Measurements from ENCODE around the gene LRRC61.
A peak's percentile ranks its signal among the peaks of the same experiment; 100 is the strongest.

Gene LRRC61

DNA sequence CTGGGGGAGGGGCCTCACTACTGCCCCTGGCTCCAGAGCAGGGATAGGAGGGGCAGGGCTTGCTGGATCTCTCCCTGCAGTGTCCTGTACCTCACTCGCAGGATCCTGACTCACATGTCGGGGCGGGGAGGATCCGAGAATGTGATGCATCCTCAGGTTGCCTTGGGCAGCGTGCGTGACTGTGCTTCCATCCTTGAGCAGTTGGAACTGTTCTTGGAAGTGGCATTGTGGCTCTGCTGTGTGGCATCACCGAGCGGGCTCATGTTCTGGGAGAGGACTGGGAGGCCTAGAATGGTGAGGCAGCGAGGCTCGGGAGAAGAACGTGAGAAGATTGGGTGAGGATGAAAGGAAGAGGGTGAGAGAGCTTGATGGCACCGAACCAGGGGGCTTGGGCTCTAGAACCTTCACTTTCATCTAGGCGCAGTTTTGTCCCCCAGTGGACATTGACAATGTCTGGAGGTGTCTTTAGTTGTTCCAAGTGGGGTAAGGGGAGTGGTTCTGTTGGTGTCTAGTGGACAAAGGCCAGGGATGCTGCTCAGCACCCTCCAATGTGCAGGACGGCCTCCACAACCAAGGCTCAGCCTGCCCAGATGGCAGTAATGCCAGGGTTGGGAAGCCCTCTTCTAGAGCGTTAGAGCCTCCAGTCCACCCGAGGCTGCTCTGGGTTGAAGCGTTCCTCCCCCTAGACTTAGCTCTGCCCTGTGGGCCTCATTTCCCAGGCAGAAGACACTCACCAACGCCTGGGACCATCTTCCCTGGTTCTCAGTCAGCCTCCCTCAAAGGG, 9.9 kb downstream of the LRRC61 start:
- DNase-seq: no peak

DNA sequence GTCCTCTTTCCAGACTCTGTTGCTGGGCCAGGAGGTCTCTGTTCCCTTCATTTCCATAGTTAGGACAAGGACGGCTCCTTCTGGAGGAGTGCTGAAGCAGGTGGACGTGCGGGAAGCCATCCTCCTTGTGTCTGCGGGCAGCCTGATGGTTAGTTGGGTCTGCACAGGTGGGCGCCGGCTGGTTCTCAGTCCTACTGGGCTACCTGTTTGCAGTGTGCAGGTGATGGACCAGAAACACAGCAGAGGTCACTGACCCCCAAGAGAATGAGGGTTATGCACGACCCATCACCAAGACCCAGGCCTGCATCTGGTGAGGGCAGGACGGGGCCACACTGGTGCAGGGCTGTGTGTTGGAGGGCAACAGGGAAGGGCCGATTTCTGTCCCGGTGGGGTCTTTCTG, 10.5 kb downstream of the LRRC61 start:
- DNase-seq: no peak

DNA sequence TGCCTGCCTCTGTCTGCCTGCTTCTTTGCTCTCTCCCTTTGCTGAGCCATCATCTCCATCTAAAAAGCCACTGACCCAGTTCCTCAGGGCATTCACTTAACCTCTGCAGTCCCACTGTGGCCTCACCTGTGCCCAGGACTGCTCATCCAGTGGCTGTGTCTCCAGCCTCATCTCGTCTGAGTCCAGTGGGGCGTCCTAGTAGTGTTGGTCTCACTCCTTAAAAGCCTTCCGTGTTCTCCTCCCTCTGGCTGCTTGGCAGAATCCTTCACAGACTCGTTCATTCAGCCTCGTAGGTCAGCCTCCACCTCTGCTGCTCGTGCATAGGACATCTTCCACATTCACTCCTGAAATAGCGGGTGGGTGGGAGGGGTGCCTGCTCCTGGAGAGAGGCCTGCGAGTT, 11.0 kb downstream of the LRRC61 start:
- no peak for DNase-seq

DNA sequence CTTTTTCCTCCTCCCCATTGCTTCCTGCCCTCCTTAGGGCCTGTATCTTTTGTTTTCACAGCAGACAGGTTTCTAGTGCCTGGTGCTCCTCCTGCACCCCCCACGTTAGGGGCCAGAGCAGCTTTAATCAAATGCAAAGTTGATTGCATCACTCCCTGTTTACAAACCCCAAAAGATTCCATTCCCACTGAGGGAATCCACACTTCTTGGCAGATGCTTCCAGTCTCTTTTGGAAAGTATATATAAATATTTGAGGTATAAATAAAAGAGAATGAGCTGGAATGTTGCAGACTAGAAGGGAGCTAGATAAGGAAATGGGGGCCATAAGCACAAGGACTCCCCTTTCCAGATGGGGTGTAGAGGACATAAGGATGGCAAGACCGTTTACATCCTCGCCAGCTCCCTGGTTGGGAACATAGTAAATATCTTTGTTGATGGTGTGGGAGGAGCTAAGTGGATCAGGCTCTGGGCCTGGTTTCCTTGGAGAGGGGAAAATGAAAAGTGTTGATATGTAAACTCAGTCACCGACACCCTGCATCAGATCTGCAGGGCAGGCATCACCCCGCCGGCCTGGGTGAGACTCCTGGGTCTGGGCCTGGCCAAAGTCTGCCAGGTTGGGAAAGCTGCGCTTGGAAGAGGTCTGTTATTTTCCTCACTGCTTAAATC, 12.1 kb downstream of the LRRC61 start:
- no peak for DNase-seq

GRCh38 chr7:150335774-150336112, 12.6 kb downstream of the LRRC61 start:
- no peak for DNase-seq

GRCh38 chr7:150336746-150337145, 13.6 kb downstream of the LRRC61 start:
- no peak for DNase-seq

- DNase-seq: no peak
Measured at GRCh38 chr7:150337179-150337578, 14.0 kb downstream of the LRRC61 start.

DNA sequence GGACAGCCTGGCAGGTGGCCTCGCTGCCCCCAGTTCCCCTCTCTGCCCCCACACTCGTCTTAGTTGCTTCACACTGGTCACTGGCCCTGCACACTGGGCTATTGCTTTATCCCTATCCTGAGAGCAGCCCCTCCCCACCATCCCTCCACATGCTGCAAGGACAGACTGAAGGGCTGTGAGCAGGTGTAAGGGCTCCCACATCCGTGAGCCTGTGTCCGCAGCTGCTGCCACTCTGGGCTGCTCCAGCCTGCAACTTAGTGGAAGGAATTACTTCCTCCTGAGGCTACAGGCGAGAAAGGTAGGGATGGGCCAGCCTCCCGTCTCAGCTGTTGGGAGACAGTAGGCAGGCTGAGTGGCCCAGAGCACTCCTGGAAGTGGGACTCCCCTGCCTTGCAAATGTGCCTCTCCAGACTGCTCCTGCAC, 14.5 kb downstream of the LRRC61 start:
- DNase-seq: no peak

- no peak for DNase-seq
Measured at GRCh38 chr7:150338166-150338829, 15.1 kb downstream of the LRRC61 start.

DNA sequence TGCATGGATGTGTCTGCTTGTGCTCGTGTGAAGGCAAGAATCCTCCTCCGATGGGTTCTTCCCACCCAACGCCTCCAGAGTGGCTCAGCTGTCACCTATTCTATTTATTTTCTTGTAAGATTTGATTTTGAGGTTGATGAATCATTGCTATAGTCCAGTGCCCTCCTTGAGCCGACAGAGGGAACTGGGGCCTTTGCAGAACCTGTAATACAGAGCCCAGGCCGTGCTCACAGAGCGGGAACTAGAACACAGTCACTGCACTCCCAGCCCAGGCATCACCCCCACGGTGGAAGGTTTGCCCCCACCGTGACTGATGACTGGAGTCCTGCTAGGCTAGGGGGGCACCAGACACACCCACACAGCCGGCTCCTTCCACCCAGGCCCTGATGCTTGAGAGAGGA, 16.3 kb downstream of the LRRC61 start:
- peak; percentile 8 for DNase-seq

DNA sequence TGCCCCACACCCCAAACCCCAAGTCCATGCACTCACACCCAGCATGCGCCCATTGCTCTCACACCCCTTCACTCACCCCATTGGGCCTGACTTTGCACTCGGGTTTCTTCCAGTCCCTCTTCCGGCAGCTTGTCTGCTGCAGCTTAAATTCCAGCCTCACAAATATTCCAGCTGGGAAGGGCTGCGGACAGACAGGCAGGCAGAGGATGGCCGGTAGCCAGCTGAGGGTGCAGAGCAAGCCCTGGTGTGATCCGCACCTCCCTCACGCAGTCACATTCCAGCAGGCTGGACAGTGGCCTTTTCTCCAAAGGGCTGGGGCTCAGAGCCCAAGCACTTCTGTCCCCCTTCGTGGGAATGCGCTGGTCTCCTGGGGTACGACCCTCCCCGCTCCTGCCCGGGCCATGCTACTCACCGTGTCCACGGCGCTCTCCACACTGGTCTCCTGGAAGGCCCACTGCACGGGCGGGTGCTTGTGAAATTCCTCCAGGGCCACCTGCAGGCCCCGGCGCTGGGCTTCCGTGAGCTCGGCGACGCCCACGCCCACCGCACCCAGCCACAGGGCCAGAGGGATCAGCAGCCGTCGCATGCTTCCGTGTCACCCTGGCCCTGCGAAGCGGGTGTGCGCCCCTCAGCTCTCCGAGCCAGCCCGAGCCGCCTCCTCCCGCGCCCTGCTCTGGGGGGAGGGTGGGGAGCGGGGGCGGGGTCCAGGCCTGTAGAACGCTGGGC, 17.0 kb downstream of the LRRC61 start:
- DNase-seq: peak; percentile 16

GRCh38 chr7:150340875-150341262, 17.7 kb downstream of the LRRC61 start:
- DNase-seq: peak; percentile 13

DNA sequence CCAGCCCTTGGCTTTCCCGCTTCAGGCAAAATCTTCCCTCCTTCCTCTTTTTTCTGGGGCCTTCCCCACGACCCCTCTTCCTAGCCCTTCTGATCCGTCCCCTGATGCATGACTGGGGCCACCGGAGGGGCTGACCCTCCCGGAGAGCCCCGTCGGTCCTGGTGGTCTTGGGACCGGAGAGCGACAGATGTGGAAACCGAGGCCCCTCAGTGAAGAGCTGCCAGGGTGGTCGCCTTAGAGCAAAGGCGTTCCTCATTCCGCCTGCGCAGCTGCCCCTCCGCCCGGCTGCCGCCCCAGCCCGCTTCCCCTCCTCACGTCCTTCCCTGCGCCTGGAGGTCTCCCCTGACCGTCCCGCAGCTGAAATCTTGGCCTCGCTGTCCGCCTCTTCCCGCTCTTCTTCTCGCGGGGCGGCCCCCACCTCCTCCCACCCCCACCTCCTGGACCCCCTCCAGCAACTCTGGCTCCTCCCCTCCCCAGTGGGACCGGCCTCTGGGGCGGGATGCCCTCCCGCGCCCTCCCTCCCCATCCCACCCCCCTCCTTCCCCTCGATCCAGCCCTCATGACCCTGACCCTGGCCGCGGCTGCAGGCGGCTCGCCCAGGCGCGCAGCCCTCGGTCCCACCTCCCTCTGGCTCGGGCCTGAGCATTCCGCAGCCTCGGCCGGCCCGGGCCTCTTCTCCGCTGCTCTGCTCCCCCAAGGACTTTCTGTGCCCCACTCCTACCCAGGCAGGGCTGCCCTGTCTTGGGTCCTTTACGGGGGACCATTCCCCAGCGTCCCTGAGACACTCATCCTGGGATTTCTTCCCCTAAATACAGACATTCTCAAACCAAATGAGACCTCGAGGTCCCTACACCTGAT, 18.3 kb downstream of the LRRC61 start, which contains the start of gene RARRES2:
TSS of gene RARRES2 (minus strand) at position 367 of the 858 bp plus-strand sequence. CDS start 1,020 bp downstream, outside the sequence.
- peak; percentile 10 for DNase-seq

GRCh38 chr7:150342121-150342408, 18.9 kb downstream of the LRRC61 start:
- no peak for DNase-seq

DNA sequence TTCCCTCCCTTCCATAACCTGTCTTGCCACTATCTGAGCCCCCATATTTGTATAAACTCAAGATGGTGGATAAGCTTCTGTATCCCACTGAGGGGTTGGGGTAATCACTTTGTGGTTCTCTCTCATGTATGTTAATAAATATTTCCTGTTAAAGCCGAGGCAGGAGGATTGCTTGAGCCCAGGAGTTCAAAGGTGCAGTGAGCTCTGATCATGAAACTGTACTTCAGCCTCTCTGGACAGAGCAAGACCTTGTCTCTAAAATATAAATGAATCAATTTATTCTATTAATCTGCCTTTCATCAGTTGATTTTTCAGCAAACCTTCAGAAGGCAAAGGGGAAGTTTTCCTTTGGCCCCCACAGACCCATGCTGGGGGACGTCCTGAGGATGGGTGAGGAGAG, 20.1 kb downstream of the LRRC61 start:
- no peak for DNase-seq

GRCh38 chr7:150344299-150344698, 21.1 kb downstream of the LRRC61 start:
- no peak for DNase-seq

DNA sequence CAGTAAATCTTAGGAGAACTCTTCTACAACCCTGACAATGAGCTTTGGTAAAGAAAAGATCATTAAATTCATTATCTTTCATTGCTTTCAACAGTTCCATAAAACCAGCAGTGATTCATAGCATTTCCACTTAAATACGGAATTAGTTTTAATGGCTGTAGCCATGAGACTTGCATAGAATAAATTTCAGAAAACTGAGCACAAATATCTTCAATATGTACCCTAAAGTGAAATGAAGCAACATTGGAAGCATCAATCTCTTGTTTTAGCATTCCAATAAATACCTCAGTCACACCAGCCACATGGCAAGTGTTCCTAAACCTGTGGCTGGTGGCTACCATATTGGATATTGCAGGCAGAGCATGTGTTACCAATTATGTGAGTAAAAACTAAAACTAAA, 21.9 kb downstream of the LRRC61 start:
- no peak for DNase-seq

DNA sequence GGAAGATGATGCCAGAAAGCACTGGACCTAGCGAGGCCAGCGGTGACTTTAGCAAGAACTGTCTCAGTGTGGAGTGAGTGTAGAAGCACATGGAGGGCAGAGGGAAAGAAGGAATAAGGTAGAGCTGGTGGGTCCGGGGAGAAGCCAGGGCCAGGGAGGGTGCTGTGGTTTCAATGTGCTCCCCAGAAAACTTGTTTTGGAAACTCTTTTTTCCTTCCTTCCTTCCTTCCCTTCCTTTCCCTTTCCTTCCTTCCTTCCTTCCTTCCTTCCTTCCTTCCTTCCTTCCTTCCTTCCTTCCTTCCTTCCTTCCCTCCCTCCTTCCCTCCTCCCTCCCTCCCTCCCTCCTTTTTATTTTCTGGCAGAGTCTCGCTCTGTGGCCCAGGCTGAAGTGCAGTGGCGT, 23.8 kb downstream of the LRRC61 start:
- no peak for DNase-seq

- DNase-seq: peak; percentile 8
Measured at GRCh38 chr7:150351587-150352194, 28.5 kb downstream of the LRRC61 start.

- DNase-seq: peak; percentile 6
Measured at GRCh38 chr7:150355666-150356059, 32.5 kb downstream of the LRRC61 start.

- peak; percentile 19 for DNase-seq
Measured at GRCh38 chr7:150356265-150356897, 33.2 kb downstream of the LRRC61 start.

DNA sequence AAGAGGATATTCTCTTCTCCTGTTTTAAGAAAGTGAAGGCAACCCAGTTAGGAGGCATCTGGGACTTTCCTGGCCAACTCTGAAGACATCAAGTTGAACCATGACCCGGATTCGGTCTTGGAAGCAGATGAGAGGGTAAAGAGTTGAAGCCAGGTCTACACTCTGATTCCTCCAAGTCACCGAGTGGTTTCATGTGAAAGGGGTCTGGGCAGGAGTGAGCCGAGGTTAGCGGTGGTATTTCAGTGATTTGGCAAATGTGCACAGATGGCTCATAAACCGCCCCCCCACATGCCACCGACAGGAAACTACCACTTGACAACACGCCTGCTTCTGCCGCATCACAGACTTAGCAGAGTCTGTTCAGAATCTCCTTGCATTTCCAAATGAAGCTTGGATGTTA, 34.1 kb downstream of the LRRC61 start:
- DNase-seq: peak; percentile 71

Measured in activated T-cell treated with anti-CD3 and anti-CD28 coated beads, Interleukin-2, amount 50 U/mL, for 1 hour (primary cell).